Testis (tissue), 2 donors: ENCODE data around the gene COX14.

Experiments
- CTCF ChIP-seq, 3 experiments: fragments of 450-650 bp in 2 of 3; fragments of 200-600 bp in 1 of 3; sonication (generic) in 1 of 3; IDR thresholded peaks; one replicate each; pipeline ENCODE4 v1.5.1; 2016 to 2019; ENCODE audit warnings: antibody characterized with exemption in 3 of 3, mild to moderate bottlenecking in 2 of 3, moderate library complexity in 1 of 3
- POLR2A ChIP-seq: fragments of 450-650 bp; IDR thresholded peaks from one replicate; pipeline ENCODE4 v1.6.1; 2017; ENCODE audit warnings: antibody characterized with exemption, mild to moderate bottlenecking, moderate library complexity

- TF ChIP-seq CTCF (IDR thresholded peaks at IDR 0.05) (no peak), POLR2A (no peak)
These were observed 35.2 kb downstream of the COX14 start for GRCh38 chr12:50147281-50147680.
